Kidney (tissue), 14 donors: Measurements from ENCODE around the gene ACKR2. TPM values are rescaled to one million over a fixed set of nuclear protein-coding genes. Genes with fewer than 3 reads are reported as not detected.

Experiments
- DNase-seq, 5 donors: peaks; one replicate each; pipeline ENCODE4 v3.0.0-alpha.2; 2013 to 2020
- FAIRE-seq: peaks from 2 replicates; lab custom pipeline; 2012; peaks lifted over from hg19 to GRCh38; lab: Jason Lieb, UNC
- H3K27ac ChIP-seq, 2 donors: one replicate each; pipeline ENCODE4 v1.7.0; 2013; ENCODE audit warnings: low read depth in 2 of 2, low read length in 2 of 2, inconsistent platforms in 1 of 2
- H3K27me3 ChIP-seq: one replicate; pipeline ENCODE4 v1.7.1; 2013; ENCODE audit warnings: low read length, inconsistent platforms; ENCODE audit not compliant: control insufficient read depth, insufficient read depth
- H3K36me3 ChIP-seq, 3 donors: one replicate each; pipeline versions ENCODE4 v1.7.0 to v1.7.1; 2013; ENCODE audit warnings: low read length in 3 of 3, control low read depth in 1 of 3, inconsistent platforms in 1 of 3; ENCODE audit not compliant: insufficient read depth in 3 of 3, control insufficient read depth in 2 of 3
- H3K4me1 ChIP-seq, 3 donors: one replicate each; pipeline versions ENCODE4 v1.7.0 to v1.7.1; 2013; ENCODE audit warnings: low read length in 3 of 3, inconsistent platforms in 1 of 3, low read depth in 1 of 3; ENCODE audit not compliant: control insufficient read depth in 2 of 3, insufficient read depth in 2 of 3
- H3K4me3 ChIP-seq, 3 donors: one replicate each; pipeline versions ENCODE4 v1.7.0 to v1.8.1; 2013; ENCODE audit warnings: low read length in 3 of 3, control low read depth in 1 of 3, inconsistent platforms in 1 of 3
- H3K9ac ChIP-seq, 3 donors: one replicate each; pipeline versions ENCODE4 v1.7.0 to v1.7.1; 2013; ENCODE audit warnings: low read length in 3 of 3, control low read depth in 1 of 3, inconsistent platforms in 1 of 3
- H3K9me3 ChIP-seq, 3 donors: one replicate each; pipeline versions ENCODE4 v1.7.0 to v1.7.1; 2013; ENCODE audit warnings: low read length in 3 of 3, control low read depth in 1 of 3, inconsistent platforms in 1 of 3; ENCODE audit not compliant: control insufficient read depth in 2 of 3, insufficient read depth in 1 of 3
- intact Hi-C: fragments of 100-400 bp; cut with DNase I; formaldehyde crosslinking; loops from one replicate; pipeline ENCODE4 v1.11.1; 2022
- polyA plus RNA-seq: library from polyadenylated mRNA; stranded (reverse); fragments of 350-450 nt; fragmentation: Illumina TruSeq; extraction: RNeasy Lipid Tissue Mini Kit (QIAGEN cat#74804); gene quantifications from one replicate; pipeline ENCODE4 v1.2.3, GENCODE V29; 2014; ENCODE audit warnings: low read depth, low replicate concordance; ENCODE audit not compliant: insufficient read depth
- total RNA-seq: library from RNA; stranded (reverse); fragmentation: NEBNext Ultra II Directional; extraction: Animal tissue kit (Norgen Biotek cat#: 25700); gene quantifications from one replicate; pipeline ENCODE4 v1.2.1, GENCODE V29; 2021
- TF ChIP-seq, protein P1 (sequence below): IDR thresholded peaks from 3 replicates; pipeline ENCODE4 v1.5.1; 2012; ENCODE audit warnings: mild to moderate bottlenecking, moderate library complexity, borderline replicate concordance; ENCODE audit not compliant: insufficient read depth; ENCODE audit errors: extremely low read depth
- donor health status: control.
- donor health status: control.
- donor health status: control.
- donor health status: control.
- donor health status: control.
- donor health status: DM: yes; HTN: yes; CAD: no.
- donor health status: Normal renal cell carcinoma (clear cell type).

Gene ACKR2
- total and polyA plus RNA-seq, 2 donors from 2014 or later: 0.86 to 8.9 TPM

- H3K4me3 ChIP-seq: no peak overlapping the region
- FAIRE-seq (no peak), DNase-seq (peak in 3 of 5 donors; percentile 50 to 87 (median 81))
- TF ChIP-seq, protein P1, sequence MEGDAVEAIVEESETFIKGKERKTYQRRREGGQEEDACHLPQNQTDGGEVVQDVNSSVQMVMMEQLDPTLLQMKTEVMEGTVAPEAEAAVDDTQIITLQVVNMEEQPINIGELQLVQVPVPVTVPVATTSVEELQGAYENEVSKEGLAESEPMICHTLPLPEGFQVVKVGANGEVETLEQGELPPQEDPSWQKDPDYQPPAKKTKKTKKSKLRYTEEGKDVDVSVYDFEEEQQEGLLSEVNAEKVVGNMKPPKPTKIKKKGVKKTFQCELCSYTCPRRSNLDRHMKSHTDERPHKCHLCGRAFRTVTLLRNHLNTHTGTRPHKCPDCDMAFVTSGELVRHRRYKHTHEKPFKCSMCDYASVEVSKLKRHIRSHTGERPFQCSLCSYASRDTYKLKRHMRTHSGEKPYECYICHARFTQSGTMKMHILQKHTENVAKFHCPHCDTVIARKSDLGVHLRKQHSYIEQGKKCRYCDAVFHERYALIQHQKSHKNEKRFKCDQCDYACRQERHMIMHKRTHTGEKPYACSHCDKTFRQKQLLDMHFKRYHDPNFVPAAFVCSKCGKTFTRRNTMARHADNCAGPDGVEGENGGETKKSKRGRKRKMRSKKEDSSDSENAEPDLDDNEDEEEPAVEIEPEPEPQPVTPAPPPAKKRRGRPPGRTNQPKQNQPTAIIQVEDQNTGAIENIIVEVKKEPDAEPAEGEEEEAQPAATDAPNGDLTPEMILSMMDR: peak; percentile 78
- no peak overlapping the region for H3K27ac ChIP-seq
- intact Hi-C loops: loop anchor here (10.0 kb wide), 1 partner anchor 55 kb away; no protein-coding TSS in a partner anchor
- no peaks in the 10 kb centered on the region for H3K9me3 ChIP-seq
- no peak overlapping the region for H3K9ac ChIP-seq
- no peaks in the 10 kb centered on the region for H3K36me3 ChIP-seq
- no peaks in the 10 kb centered on the region for H3K27me3 ChIP-seq
- peaks cover 0 to 8% (median 3%) of the 10 kb centered on the region in 3 donors for H3K4me1 ChIP-seq
Observed at GRCh38 chr3:42839616-42840015, 30.4 kb downstream of the ACKR2 start.

DNA sequence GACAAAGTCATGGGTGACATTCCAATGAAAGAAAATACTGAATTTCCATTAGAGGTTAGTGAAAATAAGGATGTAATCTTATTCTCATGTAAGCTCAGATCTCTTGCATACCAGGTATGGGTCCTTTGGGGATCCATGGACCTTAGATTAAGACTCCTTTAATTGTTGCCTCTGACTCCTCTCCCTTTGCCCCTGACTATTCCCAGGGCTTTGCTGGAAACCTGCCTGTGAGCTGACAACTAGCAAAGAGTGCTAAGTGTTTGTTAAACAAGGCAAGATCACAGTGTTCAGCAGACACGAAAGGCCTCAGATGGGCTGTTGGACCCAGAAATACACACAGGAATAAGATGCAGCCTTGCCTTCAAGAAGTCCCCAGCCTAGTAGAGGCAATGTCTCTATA, 32.1 kb downstream of the ACKR2 start:
- Histone ChIP-seq H3K27ac (no peak overlapping the region), H3K4me1 (peaks cover 0 to 12% (median 7%) of the 10 kb centered on the region in 3 donors), H3K27me3 (no peaks in the 10 kb centered on the region), H3K9me3 (no peaks in the 10 kb centered on the region), H3K36me3 (no peaks in the 10 kb centered on the region), H3K9ac (no peak overlapping the region), H3K4me3 (no peak overlapping the region)
- FAIRE-seq (no peak), DNase-seq (no peak)
- intact Hi-C loops: no loop called here
- TF ChIP-seq, protein P1: no peak

GRCh38 chr3:42843713-42844411, 34.6 kb downstream of the ACKR2 start:
- Histone ChIP-seq H3K36me3 (no peaks in the 10 kb centered on the region), H3K4me3 (no peak overlapping the region), H3K27me3 (no peaks in the 10 kb centered on the region), H3K9ac (no peak overlapping the region), H3K4me1 (peaks cover 0 to 18% (median 12%) of the 10 kb centered on the region in 3 donors), H3K9me3 (no peaks in the 10 kb centered on the region), H3K27ac (peak overlapping the region; percentile 29 to 48)
- intact Hi-C loops: no loop called here
- TF ChIP-seq, protein P1: no peak
- no peak for FAIRE-seq
- DNase-seq: peak in 1 of 5 donors; percentile 13
